ENCODE measurements around the gene DDX27.

Gene DDX27

GRCh38 chr20:49291200-49291599, 72.0 kb downstream of the DDX27 start:
- peak; percentile 36 for DNase-seq (ENCODE audit: low read depth)

- no peak for DNase-seq (ENCODE audit: low read depth)
These were observed 72.8 kb downstream of the DDX27 start for GRCh38 chr20:49292010-49292409.

DNA sequence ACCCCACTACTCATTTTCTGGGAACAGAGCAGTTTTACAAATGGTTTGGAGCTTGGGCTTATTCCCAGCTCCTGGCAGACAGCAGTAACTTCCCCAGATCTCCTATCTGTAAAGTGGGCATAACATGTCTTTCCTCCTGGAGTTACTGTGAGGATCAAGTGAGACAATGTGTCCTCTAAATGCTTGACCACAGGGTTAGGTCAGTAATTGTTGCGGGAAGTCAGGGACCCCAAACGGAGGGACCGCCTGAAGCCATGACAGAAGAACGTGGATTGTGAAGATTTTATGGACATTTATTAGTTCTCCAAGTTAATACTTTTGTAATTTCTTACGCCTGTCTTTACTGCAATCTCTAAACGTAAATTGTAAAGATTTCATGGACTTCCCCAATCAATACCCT, 73.9 kb downstream of the DDX27 start:
- no peak for DNase-seq (ENCODE audit: low read depth)

Measured in ELR (cell line).